DMS79 (cell line): Measurements from ENCODE around the gene GRAPL.
"Not testable (repeated sequence)": the region's sequence is repeated elsewhere in the genome, so short reads cannot be mapped to it uniquely, and the experiment has no call there.

Experiments
- DNase-seq: peaks from one replicate; lab custom pipeline; 2025; lab: John Stamatoyannopoulos, UW

GRAPL gene

GRCh38 chr17:19127148-19127980 is at the start of gene GRAPL:
Gene GRAPL (plus strand): TSS chr17:19127589. CDS start chr17:19127620, 31 bp downstream.
- DNase-seq: not testable (repeated sequence)

- not testable (repeated sequence) for DNase-seq
These were observed 38.3 kb upstream of the GRAPL start for GRCh38 chr17:19088804-19089685.

GRCh38 chr17:19090058-19090772 is 37.2 kb upstream of the GRAPL start:
- not testable (repeated sequence) for DNase-seq

GRCh38 chr17:19092737-19093683 is 34.4 kb upstream of the GRAPL start:
- DNase-seq: not testable (repeated sequence)

GRCh38 chr17:19093684-19094438 is 33.5 kb upstream of the GRAPL start:
- not testable (repeated sequence) for DNase-seq

GRCh38 chr17:19108517-19108916 is 18.9 kb upstream of the GRAPL start:
- not testable (repeated sequence) for DNase-seq

- DNase-seq: not testable (repeated sequence)
These were observed 16.9 kb upstream of the GRAPL start for GRCh38 chr17:19110189-19111097.

GRCh38 chr17:19111111-19111711 is 16.2 kb upstream of the GRAPL start:
- not testable (repeated sequence) for DNase-seq

GRCh38 chr17:19111801-19112458 is 15.5 kb upstream of the GRAPL start:
- not testable (repeated sequence) for DNase-seq

GRCh38 chr17:19112459-19112826 is 14.9 kb upstream of the GRAPL start:
- DNase-seq: not testable (repeated sequence)

- DNase-seq: not testable (repeated sequence)
These were observed 8.7 kb upstream of the GRAPL start for GRCh38 chr17:19118695-19119094.

- DNase-seq: not testable (repeated sequence)
These were observed 2.1 kb upstream of the GRAPL start for GRCh38 chr17:19125289-19125688.

- DNase-seq: not testable (repeated sequence)
These were observed 2.1 kb downstream of the GRAPL start for GRCh38 chr17:19129500-19129899.

GRCh38 chr17:19131108-19131507 is 3.7 kb downstream of the GRAPL start:
- DNase-seq: not testable (repeated sequence)

- not testable (repeated sequence) for DNase-seq
These were observed 4.4 kb downstream of the GRAPL start for GRCh38 chr17:19131772-19132171.

GRCh38 chr17:19133793-19134192 is 6.4 kb downstream of the GRAPL start:
- not testable (repeated sequence) for DNase-seq

GRCh38 chr17:19135391-19135790 is 8.0 kb downstream of the GRAPL start:
- DNase-seq: not testable (repeated sequence)

GRCh38 chr17:19136138-19136537 is 8.7 kb downstream of the GRAPL start:
- DNase-seq: not testable (repeated sequence)
